ENCODE results near the gene NT5C2.
"Not testable (repeated sequence)": the region's sequence is repeated elsewhere in the genome, so short reads cannot be mapped to it uniquely, and the experiment has no call there.

Gene NT5C2

GRCh38 chr10:103167554-103167953 is 25.5 kb downstream of the NT5C2 start:
- WGBS (ENCODE audit: insufficient coverage, insufficient read length), result no CpG with 5 or more reads among the region's 5 CpGs
- H3K27ac ChIP-seq (ENCODE audit: low read length); H3K27me3 ChIP-seq (ENCODE audit: control insufficient read depth, insufficient read depth, low read length); DNase-seq (ENCODE audit: low read depth, low spot score); H3K4me3 ChIP-seq (ENCODE audit: low read length); H3K36me3 ChIP-seq (ENCODE audit: control insufficient read depth, insufficient read depth, low read length); H3K9me3 ChIP-seq (ENCODE audit: control insufficient read depth, insufficient read depth, low read length); H3K4me1 ChIP-seq (ENCODE audit: control insufficient read depth, insufficient read depth, low read length): not testable (repeated sequence)

GRCh38 chr10:103166523-103166922 is 26.5 kb downstream of the NT5C2 start:
- Histone ChIP-seq H3K4me3 (ENCODE audit: low read length) (no peak overlapping the region), H3K27ac (ENCODE audit: low read length) (no peak overlapping the region), H3K36me3 (ENCODE audit: control insufficient read depth, insufficient read depth, low read length) (no peaks in the 10 kb centered on the region), H3K27me3 (ENCODE audit: control insufficient read depth, insufficient read depth, low read length) (no peaks in the 10 kb centered on the region), H3K9me3 (ENCODE audit: control insufficient read depth, insufficient read depth, low read length) (no peaks in the 10 kb centered on the region), H3K4me1 (ENCODE audit: control insufficient read depth, insufficient read depth, low read length) (no peaks in the 10 kb centered on the region)
- DNase-seq (ENCODE audit: low read depth, low spot score), result no peak
- WGBS (ENCODE audit: insufficient coverage, insufficient read length), result no CpG with 5 or more reads among the region's 3 CpGs

GRCh38 chr10:103163766-103164403 is 29.2 kb downstream of the NT5C2 start:
- DNase-seq (ENCODE audit: low read depth, low spot score); H3K4me1 ChIP-seq (ENCODE audit: control insufficient read depth, insufficient read depth, low read length); H3K27ac ChIP-seq (ENCODE audit: low read length); H3K9me3 ChIP-seq (ENCODE audit: control insufficient read depth, insufficient read depth, low read length); H3K4me3 ChIP-seq (ENCODE audit: low read length); H3K27me3 ChIP-seq (ENCODE audit: control insufficient read depth, insufficient read depth, low read length); H3K36me3 ChIP-seq (ENCODE audit: control insufficient read depth, insufficient read depth, low read length): not testable (repeated sequence)
- no CpG with 5 or more reads among the region's 9 CpGs for WGBS (ENCODE audit: insufficient coverage, insufficient read length)

- DNase-seq (ENCODE audit: low read depth, low spot score), result no peak
- H3K4me3 ChIP-seq (ENCODE audit: low read length), result no peak overlapping the region
- WGBS (ENCODE audit: insufficient coverage, insufficient read length), result no CpG with 5 or more reads among the region's 1 CpG
- no peaks in the 10 kb centered on the region for H3K36me3 ChIP-seq (ENCODE audit: control insufficient read depth, insufficient read depth, low read length)
- no peak overlapping the region for H3K27ac ChIP-seq (ENCODE audit: low read length)
- H3K4me1 ChIP-seq (ENCODE audit: control insufficient read depth, insufficient read depth, low read length), result no peaks in the 10 kb centered on the region; the same call in none of the 2 replicates
- H3K27me3 ChIP-seq (ENCODE audit: control insufficient read depth, insufficient read depth, low read length), result no peaks in the 10 kb centered on the region
- H3K9me3 ChIP-seq (ENCODE audit: control insufficient read depth, insufficient read depth, low read length), result no peaks in the 10 kb centered on the region
Observed at GRCh38 chr10:103157246-103157645, 35.8 kb downstream of the NT5C2 start.

- Histone ChIP-seq H3K4me3 (ENCODE audit: low read length) (no peak overlapping the region), H3K4me1 (ENCODE audit: control insufficient read depth, insufficient read depth, low read length) (no peaks in the 10 kb centered on the region; the same call in none of the 2 replicates), H3K27me3 (ENCODE audit: control insufficient read depth, insufficient read depth, low read length) (no peaks in the 10 kb centered on the region), H3K27ac (ENCODE audit: low read length) (no peak overlapping the region), H3K9me3 (ENCODE audit: control insufficient read depth, insufficient read depth, low read length) (no peaks in the 10 kb centered on the region), H3K36me3 (ENCODE audit: control insufficient read depth, insufficient read depth, low read length) (no peaks in the 10 kb centered on the region)
- no peak for DNase-seq (ENCODE audit: low read depth, low spot score)
- WGBS (ENCODE audit: insufficient coverage, insufficient read length), result no CpG with 5 or more reads among the region's 4 CpGs
Observed at GRCh38 chr10:103155471-103156085, 37.5 kb downstream of the NT5C2 start.

- Histone ChIP-seq H3K4me1 (ENCODE audit: control insufficient read depth, insufficient read depth, low read length) (no peaks in the 10 kb centered on the region; the same call in none of the 2 replicates), H3K4me3 (ENCODE audit: low read length) (no peak overlapping the region), H3K27me3 (ENCODE audit: control insufficient read depth, insufficient read depth, low read length) (no peaks in the 10 kb centered on the region), H3K9me3 (ENCODE audit: control insufficient read depth, insufficient read depth, low read length) (no peaks in the 10 kb centered on the region), H3K27ac (ENCODE audit: low read length) (no peak overlapping the region), H3K36me3 (ENCODE audit: control insufficient read depth, insufficient read depth, low read length) (no peaks in the 10 kb centered on the region)
- DNase-seq (ENCODE audit: low read depth, low spot score), result no peak
- WGBS (ENCODE audit: insufficient coverage, insufficient read length), result no CpG with 5 or more reads among the region's 3 CpGs
Observed at GRCh38 chr10:103154521-103155299, 38.4 kb downstream of the NT5C2 start.

GRCh38 chr10:103153302-103154197 is 39.5 kb downstream of the NT5C2 start:
- Histone ChIP-seq H3K27ac (ENCODE audit: low read length) (no peak overlapping the region), H3K27me3 (ENCODE audit: control insufficient read depth, insufficient read depth, low read length) (no peaks in the 10 kb centered on the region), H3K36me3 (ENCODE audit: control insufficient read depth, insufficient read depth, low read length) (no peaks in the 10 kb centered on the region), H3K4me1 (ENCODE audit: control insufficient read depth, insufficient read depth, low read length) (no peaks in the 10 kb centered on the region; the same call in 1 of the 2 replicates), H3K9me3 (ENCODE audit: control insufficient read depth, insufficient read depth, low read length) (no peaks in the 10 kb centered on the region), H3K4me3 (ENCODE audit: low read length) (no peak overlapping the region)
- no peak for DNase-seq (ENCODE audit: low read depth, low spot score)
- WGBS (ENCODE audit: insufficient coverage, insufficient read length), result no CpG with 5 or more reads among the region's 8 CpGs

GRCh38 chr10:103149991-103150622 is 43.0 kb downstream of the NT5C2 start:
- WGBS (ENCODE audit: insufficient coverage, insufficient read length), result no CpG with 5 or more reads among the region's 2 CpGs
- no peaks in the 10 kb centered on the region; the same call in 1 of the 2 replicates for H3K4me1 ChIP-seq (ENCODE audit: control insufficient read depth, insufficient read depth, low read length)

GRCh38 chr10:103147645-103148044 is 45.4 kb downstream of the NT5C2 start:
- H3K27ac ChIP-seq (ENCODE audit: low read length), result no peak overlapping the region
- H3K27me3 ChIP-seq (ENCODE audit: control insufficient read depth, insufficient read depth, low read length), result no peaks in the 10 kb centered on the region
- no peak overlapping the region for H3K4me3 ChIP-seq (ENCODE audit: low read length)
- H3K36me3 ChIP-seq (ENCODE audit: control insufficient read depth, insufficient read depth, low read length), result no peaks in the 10 kb centered on the region
- H3K9me3 ChIP-seq (ENCODE audit: control insufficient read depth, insufficient read depth, low read length), result no peaks in the 10 kb centered on the region
- no peak for DNase-seq (ENCODE audit: low read depth, low spot score)
- WGBS (ENCODE audit: insufficient coverage, insufficient read length), result no CpG with 5 or more reads among the region's 4 CpGs
- H3K4me1 ChIP-seq (ENCODE audit: control insufficient read depth, insufficient read depth, low read length), result no peaks in the 10 kb centered on the region; the same call in 1 of the 2 replicates

More at GRCh38 chr10:103149991-103150622, 43.0 kb downstream of the NT5C2 start:
- Histone ChIP-seq H3K36me3 (ENCODE audit: control insufficient read depth, insufficient read depth, low read length) (no peaks in the 10 kb centered on the region), H3K9me3 (ENCODE audit: control insufficient read depth, insufficient read depth, low read length) (no peaks in the 10 kb centered on the region), H3K27me3 (ENCODE audit: control insufficient read depth, insufficient read depth, low read length) (no peaks in the 10 kb centered on the region), H3K4me3 (ENCODE audit: low read length) (no peak overlapping the region), H3K27ac (ENCODE audit: low read length) (no peak overlapping the region)
- DNase-seq (ENCODE audit: low read depth, low spot score), result no peak

Measured in iPS DF 6.9 (cell line).